OCI-LY1 (cell line): Measurements from ENCODE around the gene CELF4.

Experiments used
- H2AFZ ChIP-seq: fragments of 200-600 bp; sonication (generic), shearing (Covaris generic); 2 replicates; pipeline ENCODE4 v1.6.0; 2014; ENCODE audit warnings: antibody characterized with exemption, mild to moderate bottlenecking, low read length
- H3F3A ChIP-seq: fragments of 200-600 bp; sonication (generic), shearing (Covaris generic); 2 replicates; pipeline ENCODE4 v1.6.0; 2014; ENCODE audit warnings: mild to moderate bottlenecking, antibody characterized with exemption, low read length, moderate library complexity; ENCODE audit not compliant: insufficient read depth
- H3K27ac ChIP-seq: fragments of 200-600 bp; sonication (generic); 2 replicates; pipeline ENCODE4 v1.5.1; 2014; ENCODE audit warnings: low read length, mixed run types, mild to moderate bottlenecking, low read depth; ENCODE audit not compliant: poor library complexity, severe bottlenecking
- H3K27me3 ChIP-seq: fragments of 200-600 bp; sonication (generic); 2 replicates; pipeline ENCODE4 v1.6.0; 2014; ENCODE audit warnings: antibody characterized with exemption, mild to moderate bottlenecking, low read length, moderate library complexity; ENCODE audit not compliant: insufficient read depth
- H3K36me3 ChIP-seq: fragments of 200-600 bp; sonication (generic); 2 replicates; pipeline ENCODE4 v1.6.1; 2014; ENCODE audit warnings: mild to moderate bottlenecking, antibody characterized with exemption, low read length, moderate library complexity, mixed read lengths; ENCODE audit not compliant: insufficient read depth
- H3K4me1 ChIP-seq: fragments of 200-600 bp; sonication (generic); 2 replicates; pipeline ENCODE4 v1.5.1; 2014; ENCODE audit warnings: mild to moderate bottlenecking, low read length, moderate library complexity; ENCODE audit not compliant: insufficient read depth, severe bottlenecking
- H3K4me2 ChIP-seq: fragments of 200-600 bp; sonication (generic), shearing (Covaris generic); 2 replicates; pipeline ENCODE4 v1.6.1; 2014; ENCODE audit warnings: low read length
- H3K4me3 ChIP-seq: fragments of 200-600 bp; sonication (generic); 2 replicates; pipeline ENCODE4 v1.5.1; 2014; ENCODE audit warnings: low read length, low read depth, mild to moderate bottlenecking, mixed read lengths; ENCODE audit not compliant: poor library complexity, severe bottlenecking
- H3K79me2 ChIP-seq: fragments of 200-600 bp; shearing (Covaris generic); 2 replicates; pipeline ENCODE4 v1.6.1; 2016; ENCODE audit warnings: mixed run types, low read length, mixed read lengths; ENCODE audit not compliant: insufficient read depth
- H3K9ac ChIP-seq: fragments of 200-600 bp; sonication (generic), shearing (Covaris generic); 2 replicates; pipeline ENCODE4 v1.6.1; 2014; ENCODE audit warnings: mild to moderate bottlenecking, low read length, mixed read lengths
- H3K9me2 ChIP-seq: fragments of 200-600 bp; sonication (generic), shearing (Covaris generic); 2 replicates; pipeline ENCODE4 v1.6.1; 2014; ENCODE audit warnings: low read depth, mild to moderate bottlenecking, low read length, mixed read lengths
- H3K9me3 ChIP-seq: fragments of 200-600 bp; shearing (Covaris generic); 2 replicates; pipeline ENCODE4 v1.6.1; 2014; ENCODE audit warnings: low read length, mixed read lengths
- H4K20me1 ChIP-seq: fragments of 200-600 bp; sonication (generic), shearing (Covaris generic); 2 replicates; pipeline ENCODE4 v1.6.0; 2016; ENCODE audit warnings: mild to moderate bottlenecking, low read length; ENCODE audit not compliant: insufficient read depth
- CTCF ChIP-seq: fragments of 200-600 bp; sonication (generic), shearing (Covaris generic); IDR thresholded peaks from 2 replicates; pipeline ENCODE4 v1.5.1; 2017; ENCODE audit warnings: mild to moderate bottlenecking, antibody characterized with exemption, low read length, moderate library complexity, mixed read lengths
- EZH2 ChIP-seq: fragments of 200-600 bp; sonication (generic), shearing (Covaris generic); IDR thresholded peaks from 2 replicates; pipeline ENCODE4 v1.8.0; 2017; ENCODE audit warnings: borderline replicate concordance, mixed run types, mild to moderate bottlenecking, antibody characterized with exemption, low read length, moderate library complexity, mixed read lengths

The CELF4 gene

DNA sequence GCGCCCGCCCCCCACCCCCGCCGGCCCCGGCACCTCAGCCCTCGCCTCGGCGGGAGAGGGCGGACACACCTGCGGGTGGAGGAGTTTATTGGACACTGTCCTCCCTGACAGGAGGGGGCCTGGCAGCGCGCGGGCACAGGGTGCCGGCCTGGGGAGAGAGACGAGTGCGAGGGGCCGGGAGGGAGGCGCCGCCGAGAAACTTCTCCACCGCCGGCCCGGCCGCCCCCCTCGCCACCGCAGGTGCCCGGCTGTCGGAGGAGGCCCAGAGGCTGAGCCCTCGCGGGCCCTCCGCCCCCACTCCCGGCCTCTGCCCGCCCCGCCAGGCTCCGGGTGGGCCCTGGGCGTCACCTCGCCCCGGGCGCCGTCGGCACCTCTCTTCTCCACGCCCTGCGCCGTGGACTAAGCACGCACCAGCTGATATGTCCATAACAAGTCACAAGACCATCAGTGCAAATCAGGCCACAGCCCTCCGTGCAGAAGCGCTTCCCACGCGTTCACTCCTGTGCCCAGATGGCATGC, 311.3 kb downstream of the CELF4 start:
- H3K4me3 ChIP-seq = peak overlapping the region; percentile 37
- H4K20me1 ChIP-seq = no peaks in the 10 kb centered on the region
- H2AFZ ChIP-seq = no peak overlapping the region
- no peak overlapping the region for H3K9ac ChIP-seq
- no peaks in the 10 kb centered on the region for H3K79me2 ChIP-seq
- H3K9me3 ChIP-seq = no peaks in the 10 kb centered on the region
- H3F3A ChIP-seq = no peaks in the 10 kb centered on the region
- H3K9me2 ChIP-seq = no peaks in the 10 kb centered on the region
- H3K4me2 ChIP-seq = peak overlapping the region; percentile 44; the same call in 1 of the 2 replicates
- H3K27me3 ChIP-seq = no peaks in the 10 kb centered on the region
- no peak for TF ChIP-seq EZH2
- no peak for TF ChIP-seq CTCF
- H3K36me3 ChIP-seq = no peaks in the 10 kb centered on the region
- H3K4me1 ChIP-seq = no peaks in the 10 kb centered on the region
- no peak overlapping the region for H3K27ac ChIP-seq

DNA sequence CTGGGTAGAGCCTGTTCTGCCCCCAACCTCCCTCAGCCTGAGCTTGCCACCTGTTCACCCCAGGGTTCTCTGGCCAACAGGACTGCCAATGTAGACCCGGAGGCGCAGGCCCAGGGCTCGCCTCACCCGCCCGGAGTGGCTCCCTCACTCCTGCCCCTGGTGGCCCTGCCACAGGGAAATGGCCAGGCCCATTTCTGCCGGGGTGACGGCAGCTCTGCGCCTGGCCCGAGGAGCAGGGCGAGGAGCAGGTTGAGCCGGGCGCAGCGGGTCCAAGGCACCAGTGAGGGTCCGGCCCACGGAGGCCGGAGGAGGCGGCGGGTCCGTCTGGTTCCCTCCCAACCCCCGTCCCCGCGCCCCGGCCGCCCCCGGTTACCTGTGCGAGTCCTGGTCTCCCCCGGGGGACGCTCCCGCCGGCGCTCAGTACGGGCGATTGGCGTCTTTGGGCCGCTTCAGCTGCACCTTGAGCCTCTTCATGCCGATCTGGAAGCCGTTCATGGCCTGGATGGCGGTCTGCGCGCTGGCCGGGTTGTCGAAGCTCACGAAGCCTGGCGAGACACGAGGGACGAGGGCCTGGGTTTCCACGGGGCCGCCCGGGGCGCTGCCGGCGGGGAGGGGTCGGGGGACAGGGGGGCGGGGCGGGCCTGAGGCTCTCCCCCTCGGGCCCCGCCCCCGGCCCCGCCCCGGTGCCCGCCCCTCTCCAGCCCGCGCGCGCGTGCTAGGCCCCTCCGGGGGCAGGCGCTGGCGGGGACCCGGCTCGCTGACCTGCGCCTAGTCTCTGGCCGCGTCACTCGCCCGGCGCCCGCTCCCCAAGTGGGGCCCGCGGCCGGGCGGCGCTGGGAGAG, 312.0 kb downstream of the CELF4 start:
- no peak overlapping the region for H3K4me2 ChIP-seq

GRCh38 chr18:37252854-37253393, 312.7 kb downstream of the CELF4 start:
- Histone ChIP-seq H4K20me1 (no peaks in the 10 kb centered on the region), H3K9me3 (no peaks in the 10 kb centered on the region), H2AFZ (no peak overlapping the region), H3K9me2 (no peaks in the 10 kb centered on the region), H3K4me2 (no peak overlapping the region), H3K4me3 (no peak overlapping the region), H3K79me2 (no peaks in the 10 kb centered on the region), H3K4me1 (no peaks in the 10 kb centered on the region), H3K36me3 (no peaks in the 10 kb centered on the region), H3K27ac (no peak overlapping the region), H3K27me3 (no peaks in the 10 kb centered on the region), H3F3A (no peaks in the 10 kb centered on the region), H3K9ac (no peak overlapping the region)
- no peak for TF ChIP-seq CTCF
- TF ChIP-seq EZH2 = no peak

More for the DNA sequence above, 312.0 kb downstream of the CELF4 start:
- no peaks in the 10 kb centered on the region for H3K27me3 ChIP-seq
- H3K4me1 ChIP-seq = no peaks in the 10 kb centered on the region
- no peak overlapping the region for H3K9ac ChIP-seq
- H3K27ac ChIP-seq = no peak overlapping the region
- H3K79me2 ChIP-seq = no peaks in the 10 kb centered on the region
- no peak overlapping the region for H2AFZ ChIP-seq
- no peaks in the 10 kb centered on the region for H3K9me3 ChIP-seq
- H3K36me3 ChIP-seq = no peaks in the 10 kb centered on the region
- H3F3A ChIP-seq = no peaks in the 10 kb centered on the region
- no peaks in the 10 kb centered on the region for H4K20me1 ChIP-seq
- H3K4me3 ChIP-seq = no peak overlapping the region
- TF ChIP-seq EZH2 = no peak
- no peak for TF ChIP-seq CTCF
- H3K9me2 ChIP-seq = no peaks in the 10 kb centered on the region
